HG03354 (cell line): ENCODE measurements around the gene DYNC2I2.

ENCODE experiments used
- ATAC-seq: cut with Tn5 transposase; IDR thresholded peaks from one replicate; pipeline ENCODE4 v1.9.1; 2021; ENCODE audit warnings: mild to moderate bottlenecking; ENCODE audit not compliant: unreplicated experiment, poor library complexity, severe bottlenecking

The DYNC2I2 gene

DNA sequence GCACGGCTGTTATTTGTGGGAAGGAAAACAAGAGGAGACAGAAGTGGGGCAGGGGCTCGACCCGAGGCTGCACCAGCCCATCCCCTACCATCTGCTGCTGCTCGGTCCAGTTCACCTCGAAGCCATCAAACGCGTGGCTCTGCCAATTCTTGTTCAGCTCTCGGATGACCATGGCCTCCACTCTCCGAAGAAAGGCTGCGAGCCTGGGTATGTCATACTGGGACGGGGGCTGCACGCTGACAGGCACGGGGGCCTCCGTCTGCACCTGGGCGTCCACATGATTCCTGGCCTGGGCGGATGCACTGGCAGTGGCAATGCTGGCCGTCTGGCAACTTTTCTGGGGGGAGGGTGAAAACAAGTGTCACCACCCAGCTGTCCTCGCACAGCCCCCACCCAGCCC lies 16.0 kb downstream of the DYNC2I2 start:
- no peak for ATAC-seq

DNA sequence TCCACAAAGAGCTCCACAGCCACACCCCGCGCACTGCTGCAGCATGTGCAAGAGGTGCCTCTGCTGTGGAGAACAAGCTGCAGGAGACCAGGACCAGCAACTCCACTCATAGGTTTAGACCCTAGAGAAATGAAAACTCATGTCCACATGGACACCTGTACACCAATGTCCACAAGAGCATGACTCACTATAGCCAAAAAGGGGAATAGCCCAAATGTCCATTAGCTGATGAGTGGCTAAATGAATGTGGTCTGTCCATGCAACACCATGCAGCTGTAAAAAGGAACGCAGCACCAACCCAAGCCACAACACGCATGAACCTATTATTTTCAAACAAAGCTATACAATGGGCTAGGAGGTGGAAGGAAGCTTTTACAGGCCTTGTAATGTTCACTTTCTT lies 18.1 kb downstream of the DYNC2I2 start:
- no peak for ATAC-seq

DNA sequence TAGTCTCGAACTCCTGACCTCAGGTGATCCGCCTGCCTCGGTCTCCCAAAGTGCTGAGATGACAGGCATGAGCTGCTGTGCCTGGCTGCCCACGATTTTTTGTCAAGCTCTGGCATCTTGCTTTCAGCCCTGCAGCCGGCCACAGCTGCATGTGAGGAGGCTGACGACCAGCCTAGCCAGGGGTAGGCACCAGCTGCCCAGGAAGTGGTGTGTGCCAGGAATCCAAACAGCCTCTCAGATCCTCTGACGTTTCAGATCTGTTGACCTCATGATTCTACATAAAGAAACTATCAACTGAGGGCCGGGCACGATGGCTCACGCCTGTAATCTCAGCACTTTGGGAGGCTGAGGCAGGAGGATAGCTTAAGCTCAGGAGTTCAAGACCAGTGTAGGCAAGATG lies 19.0 kb downstream of the DYNC2I2 start:
- no peak for ATAC-seq

DNA sequence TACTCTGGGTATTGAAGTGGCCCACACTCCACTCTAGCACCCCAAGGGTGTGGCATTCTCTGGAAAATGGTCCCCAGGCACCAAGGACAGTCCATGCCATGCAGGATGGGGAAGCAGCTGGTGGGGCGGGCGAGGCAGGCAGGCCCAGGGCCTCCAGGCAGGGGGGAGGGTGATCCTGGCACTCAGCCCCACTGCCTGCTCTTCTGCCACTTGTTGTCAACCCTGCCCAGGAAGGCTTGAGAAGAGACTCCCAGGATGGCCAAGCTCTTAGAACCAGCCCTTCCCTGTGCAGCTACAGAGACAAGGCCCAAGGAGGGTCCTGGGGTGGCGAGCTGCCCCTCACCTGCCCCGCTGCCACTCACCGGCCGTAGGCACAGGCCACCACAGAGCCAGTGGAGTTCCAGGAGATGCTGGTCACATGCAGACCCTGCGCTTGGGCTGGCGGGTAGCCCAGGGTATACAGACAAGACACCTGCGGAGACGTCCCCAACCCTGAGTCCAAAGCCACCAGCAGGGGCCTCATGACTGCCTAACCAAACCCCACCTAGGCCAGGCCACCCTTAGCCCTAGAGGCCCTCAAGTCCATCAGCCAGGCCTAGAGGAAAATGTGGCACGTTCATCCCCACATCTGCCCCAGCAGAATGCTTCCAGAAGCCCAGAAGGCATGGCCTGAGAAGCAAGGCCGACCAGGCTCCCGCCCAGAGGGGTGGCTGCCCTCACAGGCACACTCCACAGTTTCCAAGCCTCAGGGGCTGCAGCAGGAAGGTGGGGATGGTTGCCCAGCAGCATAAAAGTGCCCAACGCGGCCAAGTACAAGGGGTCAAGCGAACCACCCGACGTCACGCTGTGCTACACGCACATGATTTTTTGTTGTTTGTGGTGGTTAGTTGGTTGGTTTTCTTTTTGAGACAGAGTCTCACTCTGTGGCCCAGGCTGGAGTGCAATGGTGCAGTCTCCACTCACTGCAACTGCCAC lies 19.8 kb downstream of the DYNC2I2 start:
- no peak for ATAC-seq

DNA sequence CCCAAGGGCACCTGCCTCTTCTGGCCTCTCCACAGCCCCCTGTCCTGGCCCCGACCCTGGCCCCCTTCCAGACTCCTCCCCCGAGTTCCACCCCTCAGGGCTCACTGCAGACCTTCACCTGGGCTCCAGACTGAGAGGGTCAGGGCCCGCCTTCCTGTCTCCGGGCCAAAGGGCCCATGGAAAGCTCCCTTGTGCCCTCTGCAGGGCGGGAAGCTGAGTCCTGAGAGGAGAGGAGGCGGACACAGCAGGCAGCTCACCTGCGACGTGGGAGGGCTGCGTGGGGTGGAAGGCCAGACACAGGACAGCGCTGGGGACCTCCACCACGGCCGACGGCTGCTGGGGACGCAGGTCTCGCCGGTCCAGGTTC lies 20.6 kb downstream of the DYNC2I2 start:
- no peak for ATAC-seq

DNA sequence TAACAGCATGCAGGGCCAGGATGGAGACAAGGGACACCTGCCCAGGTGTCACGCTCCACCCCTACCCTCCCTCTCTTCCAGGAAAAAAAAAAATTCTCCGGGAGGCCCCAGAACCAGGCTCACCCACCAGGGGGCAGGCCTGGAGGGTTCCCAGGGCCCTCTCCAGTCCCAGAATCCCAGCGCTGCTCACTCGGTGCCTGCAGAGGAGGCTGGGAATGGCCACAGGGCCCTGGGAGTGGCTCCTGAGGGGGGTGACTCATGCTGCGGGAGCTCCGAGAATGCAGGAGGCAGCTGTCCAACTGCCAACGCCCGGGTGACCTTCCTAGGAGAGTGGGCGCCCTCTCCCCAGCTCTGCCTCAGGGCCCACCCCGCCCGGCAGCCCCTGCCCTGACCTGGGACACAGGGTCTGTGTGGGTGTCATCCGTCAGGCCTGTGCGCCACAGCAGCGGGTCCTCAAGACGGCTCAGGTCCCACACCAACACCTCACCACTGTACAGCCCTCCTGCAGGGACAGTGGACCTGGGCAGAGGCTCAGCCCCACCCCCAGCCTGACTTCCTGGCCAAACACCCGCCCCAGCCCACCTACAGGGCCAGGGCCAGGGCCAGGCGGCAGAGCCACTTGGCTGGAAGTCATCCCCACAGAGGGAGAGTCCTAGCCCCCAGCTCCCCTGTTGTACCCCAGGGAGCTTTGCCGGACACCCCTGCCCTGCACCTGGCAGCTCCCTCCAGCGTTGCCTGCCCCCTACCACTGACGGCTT lies 21.2 kb downstream of the DYNC2I2 start:
- no peak for ATAC-seq

DNA sequence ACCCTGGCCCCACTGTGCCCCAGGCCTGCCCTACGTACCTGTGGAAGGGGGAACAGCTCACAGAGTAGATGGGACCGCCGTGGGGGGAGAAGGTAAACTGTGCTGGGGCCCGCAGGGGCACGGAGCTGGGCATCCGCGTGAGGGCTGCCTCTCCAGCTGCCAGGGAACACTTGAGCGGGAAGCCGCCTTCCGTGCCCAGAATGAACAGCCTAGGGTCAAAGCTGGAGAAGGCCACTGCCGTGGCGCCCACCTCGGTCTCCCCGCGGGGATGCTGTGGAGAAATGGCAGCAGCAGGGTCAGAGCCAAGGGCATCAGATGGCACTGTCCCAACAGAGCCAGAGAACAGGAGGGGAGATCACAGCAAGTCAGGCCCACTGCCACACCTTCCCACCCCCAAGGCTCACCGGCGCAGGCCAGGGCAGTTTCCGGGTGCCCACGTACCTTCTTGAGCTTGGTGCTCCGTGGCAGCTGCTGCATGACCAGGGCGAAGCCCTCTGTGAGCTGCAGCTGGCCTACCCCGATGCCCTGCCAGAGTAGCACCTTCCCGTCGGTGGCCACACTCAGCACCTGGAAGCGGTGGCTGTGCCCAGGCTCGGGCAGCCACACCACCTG lies 21.9 kb downstream of the DYNC2I2 start:
- no peak for ATAC-seq

DNA sequence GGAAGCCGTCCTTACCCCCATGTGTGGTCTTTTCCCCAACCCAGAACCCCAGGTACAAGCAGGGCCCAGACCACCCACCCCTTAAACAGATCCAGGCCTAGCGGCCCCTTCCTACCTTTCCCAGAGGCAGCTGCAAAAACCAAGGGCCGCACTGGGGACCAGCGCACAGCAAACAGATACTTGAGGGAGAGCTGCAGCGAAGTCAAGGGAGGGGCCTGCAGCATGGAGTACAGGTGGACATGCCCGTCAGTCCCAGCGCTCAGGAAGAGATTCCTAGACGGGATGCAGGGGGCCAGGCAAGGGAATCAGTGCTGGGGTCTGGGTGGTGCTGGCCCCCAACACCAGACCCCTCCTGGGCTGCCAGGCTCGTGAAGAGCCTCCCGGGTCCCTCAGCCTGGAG lies 22.5 kb downstream of the DYNC2I2 start:
- ATAC-seq: no peak

DNA sequence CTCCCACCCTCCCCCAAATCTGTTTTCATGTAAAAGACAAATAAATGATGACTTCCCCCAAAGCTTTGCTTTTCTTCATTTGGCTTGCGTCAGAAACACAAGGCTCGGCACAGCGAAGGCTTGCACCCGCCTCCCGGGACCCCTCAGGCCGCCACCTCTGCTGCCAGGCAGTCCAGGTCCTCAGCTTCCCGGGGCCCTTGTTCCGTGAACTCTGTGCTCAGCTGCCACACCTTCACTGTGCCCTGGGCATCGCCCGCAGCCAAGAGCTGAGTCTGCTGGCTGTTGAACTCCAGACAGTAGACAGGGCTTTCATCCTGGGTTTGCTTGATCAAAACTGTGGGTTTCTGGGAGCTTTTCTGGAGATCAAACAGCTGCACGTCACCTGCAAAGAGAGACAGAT lies 23.0 kb downstream of the DYNC2I2 start:
- no peak for ATAC-seq

DNA sequence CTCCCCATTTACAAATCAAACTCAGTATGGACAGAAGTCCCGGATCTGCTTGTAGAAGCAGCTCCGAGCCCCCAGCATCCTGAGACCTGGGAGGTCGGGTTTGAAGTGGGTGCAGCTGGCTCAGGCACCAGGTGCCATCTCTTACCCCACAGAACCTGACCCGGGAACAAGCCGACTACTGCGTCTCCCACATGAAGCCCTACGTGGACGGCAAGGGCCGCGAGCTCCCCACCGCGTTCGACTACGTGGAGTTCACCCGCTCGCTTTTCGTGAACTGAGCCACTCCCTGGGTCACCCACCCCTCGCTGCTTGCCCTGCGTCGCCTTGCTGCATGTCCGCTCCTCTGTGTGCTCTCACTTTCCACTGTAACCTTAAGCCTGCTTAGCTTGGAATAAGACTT lies 23.6 kb downstream of the DYNC2I2 start:
- ATAC-seq: no peak

DNA sequence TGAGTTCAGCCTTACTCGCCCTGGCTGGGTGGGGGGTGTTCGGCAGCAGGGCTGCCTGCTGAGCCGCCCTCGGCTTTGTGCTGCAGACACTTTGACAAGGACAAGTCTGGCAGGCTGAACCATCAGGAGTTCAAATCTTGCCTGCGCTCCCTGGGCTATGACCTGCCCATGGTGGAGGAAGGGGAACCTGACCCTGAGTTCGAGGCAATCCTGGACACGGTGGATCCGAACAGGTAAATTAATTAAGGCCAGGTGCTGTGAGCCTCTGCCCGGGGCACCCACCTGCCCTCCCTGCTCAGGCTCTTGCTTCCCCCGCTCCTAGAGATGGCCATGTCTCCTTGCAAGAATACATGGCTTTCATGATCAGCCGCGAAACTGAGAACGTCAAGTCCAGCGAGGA lies 24.2 kb downstream of the DYNC2I2 start:
- no peak for ATAC-seq

DNA sequence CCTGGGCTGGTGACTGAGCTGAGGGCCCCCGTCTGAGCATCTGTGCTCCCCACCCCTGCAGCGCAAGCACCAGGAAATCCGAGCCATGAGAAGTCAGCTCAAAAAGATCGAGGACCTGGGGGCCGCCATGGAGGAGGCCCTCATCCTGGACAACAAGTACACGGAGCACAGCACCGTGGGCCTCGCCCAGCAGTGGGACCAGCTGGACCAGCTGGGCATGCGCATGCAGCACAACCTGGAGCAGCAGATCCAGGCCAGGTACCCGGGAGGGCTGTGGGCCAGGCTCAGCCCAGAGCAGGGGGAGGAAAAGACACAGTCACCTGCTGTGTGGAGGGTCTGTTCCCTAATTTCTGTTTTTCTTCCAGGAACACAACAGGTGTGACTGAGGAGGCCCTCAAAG lies 24.6 kb downstream of the DYNC2I2 start:
- no peak for ATAC-seq

DNA sequence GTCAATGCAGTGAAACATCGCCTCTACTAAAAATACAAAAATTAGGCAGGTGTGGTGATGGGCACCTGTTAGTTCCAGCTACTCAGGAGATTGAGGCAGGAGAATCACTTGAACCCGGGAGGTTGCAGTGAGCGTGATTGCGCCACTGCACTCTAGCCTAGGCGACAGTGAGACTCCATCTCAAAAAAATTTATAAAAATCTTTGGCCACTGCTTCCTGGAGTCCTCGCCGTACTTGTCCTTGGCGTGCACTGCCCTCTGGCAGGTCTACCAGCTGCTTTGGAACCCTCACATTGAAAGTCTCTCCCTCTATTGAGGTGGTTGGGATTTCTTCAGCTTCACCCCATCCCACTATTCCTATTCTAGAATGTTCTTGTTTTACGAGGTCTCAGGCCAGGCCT lies 25.0 kb downstream of the DYNC2I2 start:
- ATAC-seq: no peak

DNA sequence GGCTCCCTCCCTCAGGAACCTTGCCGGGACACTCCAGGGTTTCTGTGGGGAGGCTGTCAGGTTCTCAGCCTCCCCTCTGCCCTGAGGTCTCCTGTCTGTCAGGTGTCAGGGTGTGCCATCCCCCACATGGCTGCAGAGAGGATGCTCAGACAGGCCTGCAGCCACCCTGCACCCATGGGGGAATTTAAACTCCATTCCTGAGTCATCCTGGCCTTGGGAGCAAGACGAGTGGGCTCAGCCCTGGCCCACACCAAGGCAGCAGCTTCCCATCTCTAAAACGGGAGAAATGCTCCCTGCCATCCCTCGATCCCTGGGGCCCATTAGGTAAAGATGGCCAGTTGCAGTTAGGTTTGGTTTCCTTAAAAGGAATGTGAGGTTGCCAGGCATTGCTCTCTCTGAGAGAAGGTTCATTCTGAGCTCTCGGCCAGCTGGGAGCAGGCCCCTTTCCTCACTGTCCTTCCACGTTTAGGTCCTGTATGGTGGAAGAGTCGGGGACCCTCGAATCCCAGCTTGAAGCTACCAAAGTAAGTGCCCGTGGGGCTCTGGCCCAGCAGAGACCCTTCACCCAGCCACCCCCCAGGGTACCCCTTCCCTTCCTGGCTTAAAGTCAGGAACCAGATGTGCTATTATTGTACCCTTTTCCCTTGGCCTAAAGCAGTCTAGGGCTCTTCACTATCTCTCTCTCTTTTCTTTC lies 26.6 kb downstream of the DYNC2I2 start:
- no peak for ATAC-seq

DNA sequence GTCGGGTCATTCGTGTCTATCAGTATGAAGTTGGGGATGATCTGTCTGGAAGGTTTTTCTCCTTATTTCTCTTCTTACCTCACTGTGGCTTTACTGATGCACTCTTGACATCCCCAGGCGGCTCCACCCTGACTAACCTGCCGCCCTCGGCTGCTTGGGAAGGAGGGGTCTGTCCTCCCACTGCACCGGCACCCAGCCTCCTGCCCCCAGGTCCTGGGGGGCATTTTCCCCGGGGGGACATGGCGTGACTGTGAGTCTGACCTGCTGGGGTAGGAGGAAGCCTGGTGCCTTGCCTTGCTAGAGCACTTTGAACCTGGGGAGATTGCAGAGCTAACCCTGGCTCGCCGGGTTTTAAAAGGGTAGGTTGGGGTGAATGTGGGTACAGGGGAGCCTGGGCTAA lies 27.5 kb downstream of the DYNC2I2 start:
- no peak for ATAC-seq

DNA sequence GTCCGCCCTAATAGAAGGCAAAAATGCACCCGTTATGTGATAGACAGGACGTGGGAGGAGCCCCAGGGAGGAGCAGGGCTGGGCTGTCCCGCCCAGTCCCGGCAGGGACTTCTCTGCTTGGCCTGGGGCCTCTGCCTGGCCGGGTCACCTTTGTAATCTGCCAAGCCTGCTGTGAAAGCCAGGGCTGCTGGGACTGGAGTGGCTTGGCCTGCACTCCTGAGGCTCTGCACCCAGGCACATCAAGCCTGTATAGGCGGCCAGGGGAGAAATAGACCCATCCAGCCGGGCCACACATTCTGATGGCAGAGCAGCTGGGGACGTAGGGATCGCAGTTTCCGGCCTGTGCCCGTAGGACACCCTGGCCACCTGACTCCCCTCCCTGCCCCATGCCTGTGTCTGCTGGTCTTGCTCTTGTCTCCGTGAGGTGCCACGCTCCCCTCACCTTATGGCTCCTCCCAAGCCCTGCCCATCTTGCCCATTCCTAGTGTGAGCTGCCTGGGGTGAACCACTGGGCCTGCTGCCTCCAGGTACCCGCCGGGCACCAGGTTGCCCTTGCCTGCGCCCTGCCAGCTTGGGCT lies 28.1 kb downstream of the DYNC2I2 start:
- no peak for ATAC-seq

DNA sequence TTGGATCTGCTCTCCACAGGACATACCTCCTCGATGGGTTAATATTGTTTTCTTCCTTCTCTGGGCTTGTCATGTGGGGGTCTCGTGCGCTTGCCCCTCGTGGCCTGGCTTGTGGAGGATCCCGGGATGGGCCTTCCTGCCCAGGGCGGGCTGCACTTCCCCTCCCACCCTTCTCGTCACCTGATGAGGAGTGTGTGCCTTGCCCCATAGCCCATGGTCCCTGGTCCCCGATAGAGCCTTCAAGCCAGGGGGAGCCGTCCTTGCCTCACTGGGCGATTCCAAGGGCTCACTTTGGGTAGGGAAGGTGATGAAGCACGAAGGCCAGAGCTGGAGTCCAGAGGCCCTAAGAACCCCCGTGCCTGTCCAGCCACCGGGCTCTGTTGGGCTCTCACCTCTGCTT lies 28.7 kb downstream of the DYNC2I2 start:
- ATAC-seq: no peak

DNA sequence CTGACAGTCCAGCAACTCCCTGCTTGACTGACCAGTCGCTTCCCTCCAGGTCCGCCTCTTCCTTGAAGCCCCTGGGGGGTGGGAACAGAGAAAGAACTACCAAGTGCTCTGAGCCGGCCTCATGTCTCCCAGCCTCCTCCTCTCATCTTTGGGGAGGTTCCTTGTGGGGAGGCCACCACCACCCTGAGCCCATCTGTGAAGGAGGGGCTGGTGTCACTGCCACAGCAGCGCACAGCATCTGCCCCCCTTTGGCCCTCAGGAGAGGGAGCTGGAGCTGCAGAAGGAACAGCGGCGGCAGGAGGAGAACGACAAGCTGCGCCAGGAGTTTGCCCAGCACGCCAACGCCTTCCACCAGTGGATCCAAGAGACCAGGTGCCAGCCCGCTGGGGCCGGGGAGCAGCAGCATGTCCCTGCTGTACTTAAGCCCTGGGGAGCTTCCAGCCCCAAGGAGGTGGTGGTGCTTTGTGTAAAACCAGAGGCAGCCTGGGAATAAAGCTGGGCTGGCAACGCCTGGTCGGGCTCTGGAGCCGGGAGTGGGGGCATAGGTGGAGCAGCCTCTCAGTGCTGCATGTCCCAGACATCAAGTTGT lies 29.4 kb downstream of the DYNC2I2 start:
- ATAC-seq: no peak

DNA sequence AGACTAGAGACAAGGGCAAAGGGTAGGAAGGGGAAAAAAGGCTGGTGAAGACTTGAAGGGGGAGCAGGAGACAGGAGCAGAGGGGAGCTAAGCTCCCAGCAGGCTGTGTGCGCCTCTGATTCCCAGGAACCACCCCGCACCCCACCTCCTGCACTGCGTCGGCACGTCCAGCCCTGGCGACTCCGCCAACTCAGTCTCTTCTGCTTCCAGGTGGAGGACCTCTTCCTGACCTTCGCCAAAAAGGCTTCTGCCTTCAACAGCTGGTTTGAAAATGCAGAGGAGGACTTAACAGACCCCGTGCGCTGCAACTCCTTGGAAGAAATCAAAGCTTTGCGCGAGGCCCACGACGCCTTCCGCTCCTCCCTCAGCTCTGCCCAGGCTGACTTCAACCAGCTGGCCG lies 30.5 kb downstream of the DYNC2I2 start:
- ATAC-seq: no peak
